Stimulated activated CD4-positive, alpha-beta T cell treated with anti-CD3 and anti-CD28 coated beads, Interleukin-12 subunit alpha, Interleukin-12 subunit beta, amount 100 ng/mL, for 24 hours (primary cell): ENCODE results near the gene HYAL3.

Experiments
- DNase-seq, 2 experiments: peaks; one replicate each; pipeline ENCODE4 v3.0.0-alpha.2; 2020; ENCODE audit warnings: low read depth in 2 of 2

HYAL3 gene

GRCh38 chr3:50298836-50299637 lies at the start of gene HYAL3, which contains the start of gene NAA80:
HYAL3 (minus strand) TSS chr3:50299405; CDS start chr3:50295602, 3,803 bp downstream.
NAA80 (minus strand) TSS chr3:50299405; CDS start chr3:50297463, 1,942 bp downstream.
- DNase-seq, result peak; percentile 99

- DNase-seq, result peak; percentile 43 to 67
These were observed 48.1 kb upstream of the HYAL3 start for GRCh38 chr3:50347187-50347813.

GRCh38 chr3:50345586-50346234 lies 46.5 kb upstream of the HYAL3 start, which contains the start of gene ZMYND10:
ZMYND10 (minus strand) TSS chr3:50345732; CDS start chr3:50345579, 153 bp downstream.
- peak; percentile 51 to 78 for DNase-seq

GRCh38 chr3:50345008-50345407 lies 45.8 kb upstream of the HYAL3 start:
- no peak for DNase-seq

- DNase-seq, result no peak
These were observed 43.8 kb upstream of the HYAL3 start for GRCh38 chr3:50342813-50343633.

- no peak for DNase-seq
These were observed 42.9 kb upstream of the HYAL3 start for GRCh38 chr3:50341996-50342650.

- no peak for DNase-seq
These were observed 42.3 kb upstream of the HYAL3 start for GRCh38 chr3:50341537-50341936.

- peak in 1 of 2 experiments; percentile 76 for DNase-seq
These were observed 41.5 kb upstream of the HYAL3 start, which contains the start of gene RASSF1 for GRCh38 chr3:50340448-50341329. RASSF1 (minus strand) TSS chr3:50340836; CDS start chr3:50340805, 31 bp downstream.

GRCh38 chr3:50340147-50340447 lies 40.9 kb upstream of the HYAL3 start:
- DNase-seq, result no peak

- no peak for DNase-seq
These were observed 40.4 kb upstream of the HYAL3 start for GRCh38 chr3:50339485-50340146.

GRCh38 chr3:50338965-50339364 lies 39.8 kb upstream of the HYAL3 start:
- DNase-seq, result no peak

- peak; percentile 91 to 97 for DNase-seq
These were observed 38.1 kb upstream of the HYAL3 start for GRCh38 chr3:50337175-50337861.

- peak in 1 of 2 experiments; percentile 44 for DNase-seq
These were observed 37.4 kb upstream of the HYAL3 start for GRCh38 chr3:50336452-50337174.

GRCh38 chr3:50334339-50335075 lies 35.3 kb upstream of the HYAL3 start:
- DNase-seq, result no peak

- no peak for DNase-seq
These were observed 34.6 kb upstream of the HYAL3 start for GRCh38 chr3:50333744-50334328.

- no peak for DNase-seq
These were observed 32.2 kb upstream of the HYAL3 start for GRCh38 chr3:50331364-50331907.

GRCh38 chr3:50330330-50330729 lies 31.1 kb upstream of the HYAL3 start:
- no peak for DNase-seq
